ENCODE measurements around the gene PCDHGA3. TPM values are rescaled to one million over a fixed set of nuclear protein-coding genes. Genes with fewer than 3 reads are reported as not detected.

Gene PCDHGA3
- total RNA-seq, 1 experiment from 2014 or later, result 0.97 TPM

DNA sequence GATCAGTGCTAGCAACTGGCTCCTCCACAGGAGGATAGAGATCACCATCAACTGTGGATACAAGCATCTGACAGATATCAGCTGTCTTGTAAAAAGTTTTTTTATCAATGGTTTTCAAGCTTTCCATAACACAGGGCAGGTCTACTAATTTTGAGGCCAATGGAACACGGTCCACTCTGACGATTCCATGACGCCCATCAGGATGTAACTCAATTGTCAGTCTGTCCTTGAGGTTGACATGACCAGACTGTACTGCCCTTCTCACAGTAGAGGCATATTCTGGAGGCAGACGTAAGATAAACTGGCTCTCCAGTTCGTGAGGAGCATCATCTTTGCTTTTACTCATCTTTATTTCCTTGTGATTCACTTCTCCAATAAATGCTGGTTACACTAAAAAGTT, 23.9 kb upstream of the PCDHGA3 start:
- Histone ChIP-seq H3K27me3 (replicated peaks; ENCODE audit: insufficient read depth, low read depth, low read length, poor library complexity) (no peaks in the 10 kb centered on the region), H3K4me3 (ENCODE audit: low read depth, low read length, poor library complexity, severe bottlenecking) (peak overlapping the region; percentile 78), H3K36me3 (ENCODE audit: insufficient read depth, low read length, poor library complexity, severe bottlenecking) (peaks cover 39% of the 10 kb centered on the region), H3K4me1 (ENCODE audit: insufficient read depth, low read length, poor library complexity, severe bottlenecking) (no peaks in the 10 kb centered on the region), H3K27ac (ENCODE audit: low read depth, low read length, poor library complexity, severe bottlenecking) (peak overlapping the region; percentile 97), H3K9me3 (ENCODE audit: low read depth, low read length, poor library complexity, severe bottlenecking) (peaks cover 59% of the 10 kb centered on the region)
- intact Hi-C loops (cut with micrococcal nuclease; ENCODE audit: unreplicated experiment), result loop anchor here (1.0 kb wide), 1 partner anchor 242 kb away; no protein-coding TSS in a partner anchor
- no peak for TF ChIP-seq EZH2 (IDR thresholded peaks at IDR 0.05; ENCODE audit: borderline replicate concordance, low read depth, low read length, poor library complexity, severe bottlenecking)
- no peak for TF ChIP-seq CTCF (conservative IDR thresholded peaks at IDR 0.05; ENCODE audit: low read depth, low read length)
- ChIA-PET POLR2A (ENCODE audit: low non-redundant PET) (no interaction called here), CTCF (interaction anchor here (0.5 to 1.9 kb wide), 5 partner anchors 31 to 244 kb away, joined by 3 to 9 read pairs (median 4); partner anchors contain the start of genes PCDHB14, PCDHB5 and PCDHGB1)
- no TSS peak for BruUV-seq (replicated peaks)
- peak; percentile 9 for DNase-seq (ENCODE audit: low spot score)

GRCh38 chr5:141320225-141321169, 23.1 kb upstream of the PCDHGA3 start, which contains the start of gene TAF7:
TAF7 (minus strand) TSS chr5:141320784; CDS start chr5:141320044, 740 bp downstream.
- peak; percentile 97 for DNase-seq (ENCODE audit: low spot score)
- Histone ChIP-seq H3K27ac (ENCODE audit: low read depth, low read length, poor library complexity, severe bottlenecking) (peak within 1 kb of the TSS; percentile 97), H3K27me3 (replicated peaks; ENCODE audit: insufficient read depth, low read depth, low read length, poor library complexity) (no peaks in the 10 kb centered on the region), H3K4me1 (ENCODE audit: insufficient read depth, low read length, poor library complexity, severe bottlenecking) (no peaks in the 10 kb centered on the region), H3K36me3 (ENCODE audit: insufficient read depth, low read length, poor library complexity, severe bottlenecking) (peaks cover 39% of the 10 kb centered on the region), H3K9me3 (ENCODE audit: low read depth, low read length, poor library complexity, severe bottlenecking) (peaks cover 53% of the 10 kb centered on the region), H3K4me3 (ENCODE audit: low read depth, low read length, poor library complexity, severe bottlenecking) (peak within 1 kb of the TSS; percentile 78)
- BruUV-seq (replicated peaks), result TSS peak; percentile 72
- POLR2A ChIA-PET (ENCODE audit: low non-redundant PET), result no interaction called here
- CTCF ChIA-PET, result interaction anchor here (0.5 to 1.9 kb wide), 5 partner anchors 39 to 243 kb away, joined by 3 to 9 read pairs (median 4); partner anchors contain the start of genes PCDHB14, PCDHB5 and PCDHGB2
- intact Hi-C loops (cut with micrococcal nuclease; ENCODE audit: unreplicated experiment), result loop anchor here (1.0 kb wide), 1 partner anchor 241 kb away; no protein-coding TSS in a partner anchor
- TF ChIP-seq CTCF (conservative IDR thresholded peaks at IDR 0.05; ENCODE audit: low read depth, low read length) (peak; percentile 90), EZH2 (IDR thresholded peaks at IDR 0.05; ENCODE audit: borderline replicate concordance, low read depth, low read length, poor library complexity, severe bottlenecking) (no peak)

- TF ChIP-seq CTCF (conservative IDR thresholded peaks at IDR 0.05; ENCODE audit: low read depth, low read length) (no peak), EZH2 (IDR thresholded peaks at IDR 0.05; ENCODE audit: borderline replicate concordance, low read depth, low read length, poor library complexity, severe bottlenecking) (no peak)
- ChIA-PET CTCF (no interaction called here), POLR2A (ENCODE audit: low non-redundant PET) (no interaction called here)
- intact Hi-C loops (cut with micrococcal nuclease; ENCODE audit: unreplicated experiment), result no loop called here
- H3K36me3 ChIP-seq (ENCODE audit: insufficient read depth, low read length, poor library complexity, severe bottlenecking), result peaks cover 23% of the 10 kb centered on the region
- no peaks in the 10 kb centered on the region for H3K4me1 ChIP-seq (ENCODE audit: insufficient read depth, low read length, poor library complexity, severe bottlenecking)
- no peak overlapping the region for H3K27ac ChIP-seq (ENCODE audit: low read depth, low read length, poor library complexity, severe bottlenecking)
- H3K9me3 ChIP-seq (ENCODE audit: low read depth, low read length, poor library complexity, severe bottlenecking), result peaks cover 39% of the 10 kb centered on the region
- BruUV-seq (replicated peaks), result no TSS peak
- DNase-seq (ENCODE audit: low spot score), result no peak
- H3K4me3 ChIP-seq (ENCODE audit: low read depth, low read length, poor library complexity, severe bottlenecking), result no peak overlapping the region
- H3K27me3 ChIP-seq (replicated peaks; ENCODE audit: insufficient read depth, low read depth, low read length, poor library complexity), result no peaks in the 10 kb centered on the region
Observed at GRCh38 chr5:141322261-141322660, 21.4 kb upstream of the PCDHGA3 start.

Data from A673 (cell line).